Astrocyte (in vitro differentiated cells and primary cell): ENCODE measurements around the gene LNX2. TPM values are rescaled to one million over a fixed set of nuclear protein-coding genes. Genes with fewer than 3 reads are reported as not detected.

ENCODE experiments used
- DNase-seq: peaks from one replicate; pipeline ENCODE4 v3.0.0-alpha.2; 2010; ENCODE audit warnings: low read depth
- FAIRE-seq: peaks from 2 replicates; lab custom pipeline; 2011; peaks lifted over from hg19 to GRCh38; lab: Jason Lieb, UNC
- H2AFZ ChIP-seq: 2 replicates; pipeline ENCODE4 v1.6.0; 2012; ENCODE audit warnings: low read depth, low read length, inconsistent platforms
- H3K27ac ChIP-seq: 2 replicates; pipeline ENCODE4 v1.5.1; 2011; ENCODE audit warnings: low read depth, low read length, inconsistent platforms
- H3K27me3 ChIP-seq: 2 replicates; pipeline ENCODE4 v1.6.0; 2011; ENCODE audit warnings: low read length, inconsistent platforms; ENCODE audit not compliant: insufficient read depth
- H3K36me3 ChIP-seq: 2 replicates; pipeline ENCODE4 v1.5.1; 2011; ENCODE audit warnings: low read length, inconsistent platforms; ENCODE audit not compliant: insufficient read depth
- H3K4me1 ChIP-seq: 2 replicates; pipeline ENCODE4 v1.5.1; 2011; ENCODE audit warnings: low read length, inconsistent platforms; ENCODE audit not compliant: insufficient read depth
- H3K4me2 ChIP-seq: 2 replicates; pipeline ENCODE4 v1.6.0; 2012; ENCODE audit warnings: low read length, inconsistent platforms
- H3K4me3 ChIP-seq: 2 replicates; pipeline ENCODE4 v1.5.1; 2011; ENCODE audit warnings: low read depth, mild to moderate bottlenecking, low read length, inconsistent platforms; ENCODE audit not compliant: insufficient read depth
- H3K79me2 ChIP-seq: 2 replicates; pipeline ENCODE4 v1.6.0; 2012; ENCODE audit warnings: mild to moderate bottlenecking, low read length, inconsistent platforms; ENCODE audit not compliant: insufficient read depth
- H3K9ac ChIP-seq: 2 replicates; pipeline ENCODE4 v1.6.0; 2012; ENCODE audit warnings: mild to moderate bottlenecking, low read length, inconsistent platforms
- H3K9me3 ChIP-seq: 2 replicates; pipeline ENCODE4 v1.5.1; 2012; ENCODE audit warnings: low read depth, mild to moderate bottlenecking, low read length, inconsistent platforms; ENCODE audit not compliant: insufficient read depth
- H4K20me1 ChIP-seq: 2 replicates; pipeline ENCODE4 v1.6.0; 2012; ENCODE audit warnings: low read length, inconsistent platforms; ENCODE audit not compliant: insufficient read depth
- H3K27ac Mint-ChIP-seq: one replicate; pipeline ENCODE4 v1.8.0; 2021; ENCODE audit warnings: mild to moderate bottlenecking, mixed read lengths; ENCODE audit not compliant: unreplicated experiment
- H3K27me3 Mint-ChIP-seq: one replicate; pipeline ENCODE4 v1.8.0; 2021; ENCODE audit warnings: low read depth, mixed read lengths; ENCODE audit not compliant: unreplicated experiment
- H3K36me3 Mint-ChIP-seq: one replicate; pipeline ENCODE4 v1.8.0; 2021; ENCODE audit warnings: low read depth, mixed read lengths; ENCODE audit not compliant: unreplicated experiment
- H3K4me1 Mint-ChIP-seq: one replicate; pipeline ENCODE4 v1.8.0; 2021; ENCODE audit warnings: low read depth, mixed read lengths; ENCODE audit not compliant: unreplicated experiment
- H3K4me3 Mint-ChIP-seq: one replicate; pipeline ENCODE4 v1.8.0; 2021; ENCODE audit warnings: mild to moderate bottlenecking, moderate library complexity, mixed read lengths; ENCODE audit not compliant: unreplicated experiment
- H3K9me3 Mint-ChIP-seq: one replicate; pipeline ENCODE4 v1.8.0; 2021; ENCODE audit warnings: mild to moderate bottlenecking, mixed read lengths; ENCODE audit not compliant: unreplicated experiment
- EZH2 ChIP-seq: IDR thresholded peaks from 2 replicates; pipeline ENCODE4 v1.6.1; 2012; ENCODE audit warnings: mild to moderate bottlenecking, low read length, inconsistent platforms; ENCODE audit not compliant: insufficient read depth
- total RNA-seq: library from RNA; stranded (reverse); gene quantifications from 2 replicates; pipeline ENCODE4 v1.2.1, GENCODE V29; 2021
- TF ChIP-seq, protein P1 (sequence below): IDR thresholded peaks from 2 replicates; pipeline ENCODE4 v1.5.1; 2011; ENCODE audit warnings: low read depth, mild to moderate bottlenecking, inconsistent platforms, low read length, moderate library complexity; ENCODE audit not compliant: insufficient read depth

The LNX2 gene
- total RNA-seq, 1 donor from 2014 or later: 8.7 TPM

GRCh38 chr13:27624071-27624470, 3.7 kb upstream of the LNX2 start:
- no peak overlapping the region for H3K4me2 ChIP-seq
- peaks cover 21% of the 10 kb centered on the region for H3K36me3 Mint-ChIP-seq
- H3K27ac Mint-ChIP-seq: no peak overlapping the region
- H4K20me1 ChIP-seq: peaks cover 58% of the 10 kb centered on the region
- H2AFZ ChIP-seq: no peak overlapping the region
- H3K27ac ChIP-seq: no peak overlapping the region
- H3K9ac ChIP-seq: no peak overlapping the region
- FAIRE-seq: no peak
- DNase-seq: no peak
- H3K4me3 ChIP-seq: no peak overlapping the region
- peaks cover 71% of the 10 kb centered on the region for H3K79me2 ChIP-seq
- TF ChIP-seq EZH2: no peak
- TF ChIP-seq, protein P1, sequence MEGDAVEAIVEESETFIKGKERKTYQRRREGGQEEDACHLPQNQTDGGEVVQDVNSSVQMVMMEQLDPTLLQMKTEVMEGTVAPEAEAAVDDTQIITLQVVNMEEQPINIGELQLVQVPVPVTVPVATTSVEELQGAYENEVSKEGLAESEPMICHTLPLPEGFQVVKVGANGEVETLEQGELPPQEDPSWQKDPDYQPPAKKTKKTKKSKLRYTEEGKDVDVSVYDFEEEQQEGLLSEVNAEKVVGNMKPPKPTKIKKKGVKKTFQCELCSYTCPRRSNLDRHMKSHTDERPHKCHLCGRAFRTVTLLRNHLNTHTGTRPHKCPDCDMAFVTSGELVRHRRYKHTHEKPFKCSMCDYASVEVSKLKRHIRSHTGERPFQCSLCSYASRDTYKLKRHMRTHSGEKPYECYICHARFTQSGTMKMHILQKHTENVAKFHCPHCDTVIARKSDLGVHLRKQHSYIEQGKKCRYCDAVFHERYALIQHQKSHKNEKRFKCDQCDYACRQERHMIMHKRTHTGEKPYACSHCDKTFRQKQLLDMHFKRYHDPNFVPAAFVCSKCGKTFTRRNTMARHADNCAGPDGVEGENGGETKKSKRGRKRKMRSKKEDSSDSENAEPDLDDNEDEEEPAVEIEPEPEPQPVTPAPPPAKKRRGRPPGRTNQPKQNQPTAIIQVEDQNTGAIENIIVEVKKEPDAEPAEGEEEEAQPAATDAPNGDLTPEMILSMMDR: no peak
- peaks cover 3% of the 10 kb centered on the region for H3K4me1 ChIP-seq
- peak overlapping the region; percentile 23 for H3K4me3 Mint-ChIP-seq
- no peaks in the 10 kb centered on the region for H3K27me3 ChIP-seq
- H3K9me3 Mint-ChIP-seq: no peaks in the 10 kb centered on the region
- peaks cover 15% of the 10 kb centered on the region for H3K4me1 Mint-ChIP-seq
- no peaks in the 10 kb centered on the region for H3K9me3 ChIP-seq
- no peaks in the 10 kb centered on the region for H3K27me3 Mint-ChIP-seq
- peaks cover 7% of the 10 kb centered on the region for H3K36me3 ChIP-seq

- TF ChIP-seq EZH2: no peak
- TF ChIP-seq, protein P1: no peak
- Histone ChIP-seq H3K36me3 (peaks cover 7% of the 10 kb centered on the region), H3K79me2 (peaks cover 71% of the 10 kb centered on the region), H3K9ac (no peak overlapping the region), H3K4me2 (peak overlapping the region; percentile 95), H3K27me3 (no peaks in the 10 kb centered on the region), H3K4me1 (peaks cover 5% of the 10 kb centered on the region), H3K27ac (no peak overlapping the region), H3K9me3 (no peaks in the 10 kb centered on the region), H3K4me3 (no peak overlapping the region), H4K20me1 (peaks cover 60% of the 10 kb centered on the region), H2AFZ (no peak overlapping the region)
- Mint-ChIP-seq H3K36me3 (peaks cover 21% of the 10 kb centered on the region), H3K27ac (no peak overlapping the region), H3K4me3 (peak overlapping the region; percentile 95), H3K27me3 (no peaks in the 10 kb centered on the region), H3K9me3 (no peaks in the 10 kb centered on the region), H3K4me1 (peaks cover 23% of the 10 kb centered on the region)
- DNase-seq: no peak
- FAIRE-seq: no peak
Observed at GRCh38 chr13:27622881-27623280, 2.6 kb upstream of the LNX2 start.

- TF ChIP-seq, protein P1: peak; percentile 33
- TF ChIP-seq EZH2: no peak
- peaks cover 18% of the 10 kb centered on the region for H3K36me3 Mint-ChIP-seq
- H3K9me3 ChIP-seq: no peaks in the 10 kb centered on the region
- peak overlapping the region; percentile 69 for H3K27ac ChIP-seq
- H3K79me2 ChIP-seq: peaks cover 76% of the 10 kb centered on the region
- H3K4me3 Mint-ChIP-seq: peak overlapping the region; percentile 95
- peaks cover 63% of the 10 kb centered on the region for H4K20me1 ChIP-seq
- H3K9me3 Mint-ChIP-seq: no peaks in the 10 kb centered on the region
- H3K27ac Mint-ChIP-seq: peak overlapping the region; percentile 49
- peaks cover 24% of the 10 kb centered on the region for H3K4me1 Mint-ChIP-seq
- H3K27me3 Mint-ChIP-seq: no peaks in the 10 kb centered on the region
- H3K27me3 ChIP-seq: no peaks in the 10 kb centered on the region
- H3K4me3 ChIP-seq: peak overlapping the region; percentile 87
- H3K36me3 ChIP-seq: peaks cover 7% of the 10 kb centered on the region
- H3K4me2 ChIP-seq: peak overlapping the region; percentile 95
- peak overlapping the region; percentile 92 for H3K9ac ChIP-seq
- peaks cover 5% of the 10 kb centered on the region for H3K4me1 ChIP-seq
- DNase-seq: peak; percentile 18
- no peak for FAIRE-seq
- H2AFZ ChIP-seq: peak overlapping the region; percentile 96
Observed at GRCh38 chr13:27622102-27622820, 1.9 kb upstream of the LNX2 start.
